Activated CD8-positive, alpha-beta memory T cell treated with anti-CD3 and anti-CD28 coated beads, Interleukin-2, amount 50 U/mL, for 4 hours (primary cell): ENCODE data around the gene TLDC2.
"Not testable (repeated sequence)": the region's sequence is repeated elsewhere in the genome, so short reads cannot be mapped to it uniquely, and the experiment has no call there.

ENCODE experiments used
- DNase-seq: peaks from one replicate; pipeline ENCODE4 v3.0.0-alpha.2; 2020

Gene TLDC2

DNA sequence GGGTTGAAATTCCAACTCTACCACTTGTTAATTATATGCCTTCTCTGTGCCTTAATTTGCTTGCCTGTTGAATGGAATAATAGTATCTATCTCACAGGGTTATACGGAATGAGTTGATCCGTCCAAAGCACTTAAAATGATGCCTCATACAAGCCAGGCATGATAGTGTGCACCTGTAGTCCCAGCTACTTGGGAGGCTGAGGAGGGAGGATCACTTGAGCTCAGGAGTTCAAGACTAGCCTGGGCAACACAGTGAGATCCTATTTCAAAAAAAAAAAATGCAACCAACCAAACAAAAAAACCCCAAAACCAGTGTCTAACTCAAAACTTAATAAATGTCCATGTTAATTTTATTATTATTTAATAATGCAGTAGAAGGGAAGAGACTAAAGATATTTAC, 40.3 kb downstream of the TLDC2 start:
- no peak for DNase-seq

DNA sequence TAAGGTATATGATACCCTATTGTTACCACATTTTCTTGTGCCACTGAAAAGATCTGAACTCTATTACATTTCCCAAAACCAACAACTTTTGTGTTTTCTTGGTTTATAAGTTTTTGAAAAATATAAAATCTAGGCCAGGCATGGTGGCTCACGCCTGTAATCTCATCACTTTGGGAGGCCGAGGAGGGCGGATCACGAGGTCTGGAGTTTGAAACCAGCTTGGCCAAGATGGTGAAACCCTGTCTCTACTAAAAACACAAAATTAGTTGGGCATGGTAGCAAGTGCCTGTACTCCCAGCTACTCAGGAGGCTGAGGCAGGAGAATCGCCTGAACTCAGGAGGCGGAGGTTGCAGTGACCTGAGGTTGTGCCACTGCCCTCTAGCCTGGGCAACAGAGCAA, 41.3 kb downstream of the TLDC2 start:
- DNase-seq = no peak

DNA sequence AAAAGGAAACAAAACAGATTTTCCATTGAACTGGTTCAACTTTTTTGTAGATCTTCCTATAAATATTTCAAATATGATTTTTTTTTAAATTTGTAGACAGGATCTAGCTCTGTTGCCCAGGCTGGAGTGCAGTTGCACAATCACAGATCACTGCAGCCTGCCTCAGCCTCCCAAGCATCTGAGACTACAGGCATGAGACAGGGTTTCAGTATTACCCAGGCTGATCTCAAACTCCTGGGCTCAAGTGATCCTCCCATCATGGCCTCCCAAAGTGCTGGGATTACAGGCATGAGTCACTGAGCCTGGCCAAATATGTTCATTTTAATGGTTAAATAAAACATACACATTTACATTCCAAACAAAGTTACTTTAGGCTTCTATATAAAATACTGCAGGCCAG, 42.0 kb downstream of the TLDC2 start:
- no peak for DNase-seq

DNA sequence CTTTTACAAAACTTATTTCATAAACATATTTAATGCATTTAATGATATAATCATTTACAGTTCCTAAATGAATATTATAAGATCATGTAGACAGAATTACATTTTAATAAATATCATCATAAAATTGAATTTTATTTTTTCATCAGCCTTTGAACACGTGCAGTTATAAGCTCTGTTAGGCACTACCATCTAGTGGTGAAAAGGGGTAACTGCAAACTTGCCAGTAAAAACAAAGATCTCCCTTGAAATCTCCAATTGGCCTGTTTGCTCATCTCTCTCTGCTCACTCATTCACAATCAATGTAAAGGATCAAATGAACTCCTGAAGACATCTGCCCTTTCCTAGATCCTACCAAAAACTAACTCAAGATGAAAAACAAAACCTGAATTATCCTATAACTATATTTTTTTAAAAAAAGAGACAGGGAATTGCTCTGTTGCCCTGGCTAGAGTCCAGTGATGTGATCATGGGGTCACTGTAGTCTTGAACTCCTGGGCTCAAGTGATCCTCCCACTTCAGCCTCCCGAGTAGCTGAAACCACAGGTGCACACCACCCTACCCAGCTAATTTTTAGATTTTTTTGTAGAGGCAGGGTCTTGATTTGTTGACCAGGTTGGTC, 43.9 kb downstream of the TLDC2 start:
- DNase-seq = no peak

DNA sequence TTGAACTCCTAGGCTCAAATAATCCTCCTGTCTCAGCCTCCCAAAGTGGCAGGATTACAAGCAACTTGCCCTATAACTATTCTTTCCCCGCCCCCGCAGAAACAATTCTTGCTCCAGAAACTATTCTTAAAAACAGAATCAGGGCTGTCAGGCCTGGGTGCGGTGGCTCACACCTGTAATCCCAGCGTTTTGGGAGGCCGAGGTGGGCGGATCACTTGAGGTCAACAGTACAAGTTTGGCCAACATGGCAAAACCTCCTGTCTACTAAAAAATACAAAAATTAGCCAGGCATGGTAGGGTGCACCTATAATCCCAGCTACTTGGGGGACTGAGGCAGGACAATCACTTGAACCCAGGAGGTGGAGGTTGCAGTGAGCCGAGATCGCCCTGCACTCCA, 44.4 kb downstream of the TLDC2 start:
- no peak for DNase-seq

DNA sequence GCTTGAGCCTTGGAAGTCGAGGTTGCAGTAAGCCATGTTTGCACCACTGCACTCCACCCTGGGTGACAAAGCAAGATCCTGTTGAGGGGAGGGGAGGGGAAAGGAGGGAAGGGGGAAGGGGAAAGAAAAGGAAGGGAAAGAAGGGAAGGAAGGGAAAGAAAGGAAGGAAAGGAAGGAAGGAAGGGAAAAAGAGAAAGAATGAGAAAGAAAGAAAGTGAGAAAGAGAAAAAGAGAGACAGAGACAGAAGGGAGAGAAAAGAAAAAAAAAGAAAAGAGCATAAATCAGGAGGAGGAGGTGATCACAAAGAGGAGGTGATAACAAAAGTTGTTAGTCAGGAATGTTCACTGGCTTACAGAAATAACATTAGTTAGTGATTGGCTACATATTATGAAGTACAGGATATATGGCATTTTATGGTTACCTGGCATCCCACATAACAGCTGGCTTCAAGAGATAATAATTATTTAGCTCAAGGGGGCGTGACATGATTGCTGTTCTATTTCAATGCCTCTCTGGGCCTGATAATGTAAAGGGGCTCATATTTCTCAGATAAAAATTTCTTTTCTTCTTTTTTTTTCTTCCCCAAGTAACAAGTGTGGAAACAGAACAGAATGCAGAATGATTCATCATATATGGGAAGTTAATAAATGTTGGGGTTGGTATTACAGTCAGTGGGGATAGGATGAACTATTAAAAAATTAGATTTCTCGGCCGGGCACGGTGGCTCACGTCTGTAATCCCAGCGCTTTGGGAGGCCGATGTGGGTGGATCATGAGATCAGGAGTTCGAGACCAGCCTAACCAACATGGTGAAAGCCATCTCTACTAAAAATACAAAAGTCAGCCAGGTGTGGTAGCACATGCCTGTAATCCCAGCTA, 48.5 kb downstream of the TLDC2 start:
- DNase-seq = no peak

DNA sequence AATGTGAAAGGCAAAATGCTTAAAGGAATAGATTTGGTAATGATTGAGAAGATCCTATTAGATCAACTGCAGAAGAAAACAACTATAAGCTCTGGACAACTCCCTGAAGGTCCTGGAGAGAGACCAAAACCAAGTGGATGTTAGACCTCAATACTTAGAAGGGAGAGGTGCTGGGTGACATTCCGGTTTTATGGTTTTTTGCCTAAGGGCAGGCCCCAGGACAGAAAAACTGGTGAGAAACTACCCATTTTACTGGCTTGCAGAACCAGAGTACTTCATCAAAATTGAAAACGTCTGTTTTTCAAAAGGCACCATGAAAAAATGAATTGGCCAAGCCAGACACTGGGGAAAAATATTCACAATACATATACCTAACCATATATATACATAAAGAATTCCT, 49.3 kb downstream of the TLDC2 start:
- DNase-seq = no peak

DNA sequence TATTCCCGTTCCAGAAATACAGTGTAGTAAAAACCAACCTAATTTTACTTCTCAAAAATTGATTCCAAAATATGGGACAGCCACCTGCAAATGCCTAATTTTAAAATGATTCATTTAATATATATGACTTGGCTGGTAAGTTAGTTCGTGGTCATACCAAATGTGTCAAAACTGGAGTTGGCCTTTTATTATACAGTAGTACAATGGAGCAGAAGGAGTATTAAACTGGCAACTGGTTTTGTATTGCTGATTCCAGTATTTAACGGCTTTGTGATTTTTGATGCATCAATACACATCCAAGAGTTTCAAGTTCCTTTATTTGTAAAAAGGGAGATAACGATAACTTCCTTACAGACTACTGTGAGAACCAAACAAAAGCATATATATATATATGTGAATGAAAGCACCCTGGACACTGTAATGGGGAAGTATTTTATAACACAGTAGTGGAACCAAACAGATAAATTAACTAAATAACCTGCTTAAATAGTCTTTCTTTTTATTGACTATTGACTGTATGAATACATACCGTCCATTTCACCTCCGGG, 50.8 kb downstream of the TLDC2 start:
- no peak for DNase-seq

DNA sequence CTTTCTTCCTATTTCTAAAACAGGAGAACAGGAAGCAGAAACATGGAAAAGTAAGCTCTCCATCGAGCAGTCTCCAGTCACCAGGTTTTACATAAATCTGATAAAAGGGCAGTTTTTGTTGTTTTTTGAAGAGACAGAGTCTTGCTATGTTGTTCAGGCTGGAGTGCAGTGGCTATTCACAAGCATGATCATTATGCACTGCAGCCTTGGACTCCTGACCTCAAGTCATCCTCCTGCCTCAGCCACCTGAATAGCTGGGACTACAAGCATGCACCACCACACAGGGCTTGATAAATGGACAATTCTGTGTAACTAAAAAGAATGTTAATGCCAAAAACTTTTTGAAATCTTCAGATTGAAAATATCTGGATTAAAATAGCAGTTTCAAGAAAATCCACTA, 51.8 kb downstream of the TLDC2 start:
- DNase-seq = no peak

DNA sequence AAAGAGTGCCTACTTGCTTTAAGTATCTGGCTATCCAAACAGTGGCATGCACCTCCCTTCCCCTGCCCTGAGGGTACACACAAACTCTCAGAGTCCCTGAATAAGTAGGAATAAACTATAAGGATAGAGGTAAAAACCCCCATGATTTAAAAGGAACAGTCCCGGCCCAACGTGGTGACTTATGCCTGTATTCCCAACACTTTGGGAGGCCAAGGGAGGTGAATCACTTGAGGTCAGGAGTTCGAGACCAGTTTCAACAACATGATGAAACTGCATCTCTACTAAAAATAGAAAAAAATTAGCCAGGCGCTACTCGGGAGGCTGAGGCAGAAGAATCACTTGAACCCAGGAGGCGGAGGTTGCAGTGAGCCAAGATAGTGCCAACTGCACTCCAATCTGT, 53.4 kb downstream of the TLDC2 start:
- no peak for DNase-seq

DNA sequence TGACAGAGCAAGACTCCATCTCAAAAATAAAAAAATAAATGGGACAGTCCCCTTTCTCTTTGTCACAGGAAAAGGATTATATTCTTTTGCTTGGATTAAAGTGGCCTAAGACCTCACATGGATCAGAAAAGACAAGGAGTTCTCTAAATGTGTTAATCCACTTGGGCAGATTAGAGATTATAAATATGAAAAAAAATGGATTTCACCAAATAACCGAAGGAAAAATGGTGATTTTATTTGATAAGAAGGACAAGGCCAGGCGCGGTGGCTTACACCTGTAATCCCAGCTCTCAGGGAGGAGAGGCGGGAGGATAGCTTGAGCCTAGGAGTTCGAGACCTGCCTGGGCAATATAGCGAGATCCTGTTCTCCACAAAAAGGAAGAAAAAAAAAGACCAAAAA, 53.8 kb downstream of the TLDC2 start:
- DNase-seq = no peak

DNA sequence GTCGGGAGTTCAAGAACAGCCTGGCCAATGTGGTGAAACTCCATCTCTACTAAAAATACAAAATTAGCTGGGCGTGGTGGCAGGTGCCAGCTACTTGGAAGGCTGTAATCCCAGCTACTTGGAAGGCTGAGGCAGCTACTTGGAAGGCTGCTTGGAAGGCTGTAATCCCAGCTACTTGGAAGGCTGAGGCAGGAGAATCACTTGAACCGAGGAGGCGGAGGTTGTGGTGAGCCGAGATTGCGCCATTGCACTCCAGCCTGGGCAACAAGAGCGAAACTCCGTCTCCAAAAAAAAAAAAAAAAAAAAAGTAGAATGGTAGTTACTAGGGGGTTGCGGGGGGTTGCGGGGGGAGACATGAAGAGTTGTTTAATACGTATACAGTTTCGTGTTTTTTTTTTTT, 56.1 kb downstream of the TLDC2 start:
- DNase-seq = not testable (repeated sequence)

DNA sequence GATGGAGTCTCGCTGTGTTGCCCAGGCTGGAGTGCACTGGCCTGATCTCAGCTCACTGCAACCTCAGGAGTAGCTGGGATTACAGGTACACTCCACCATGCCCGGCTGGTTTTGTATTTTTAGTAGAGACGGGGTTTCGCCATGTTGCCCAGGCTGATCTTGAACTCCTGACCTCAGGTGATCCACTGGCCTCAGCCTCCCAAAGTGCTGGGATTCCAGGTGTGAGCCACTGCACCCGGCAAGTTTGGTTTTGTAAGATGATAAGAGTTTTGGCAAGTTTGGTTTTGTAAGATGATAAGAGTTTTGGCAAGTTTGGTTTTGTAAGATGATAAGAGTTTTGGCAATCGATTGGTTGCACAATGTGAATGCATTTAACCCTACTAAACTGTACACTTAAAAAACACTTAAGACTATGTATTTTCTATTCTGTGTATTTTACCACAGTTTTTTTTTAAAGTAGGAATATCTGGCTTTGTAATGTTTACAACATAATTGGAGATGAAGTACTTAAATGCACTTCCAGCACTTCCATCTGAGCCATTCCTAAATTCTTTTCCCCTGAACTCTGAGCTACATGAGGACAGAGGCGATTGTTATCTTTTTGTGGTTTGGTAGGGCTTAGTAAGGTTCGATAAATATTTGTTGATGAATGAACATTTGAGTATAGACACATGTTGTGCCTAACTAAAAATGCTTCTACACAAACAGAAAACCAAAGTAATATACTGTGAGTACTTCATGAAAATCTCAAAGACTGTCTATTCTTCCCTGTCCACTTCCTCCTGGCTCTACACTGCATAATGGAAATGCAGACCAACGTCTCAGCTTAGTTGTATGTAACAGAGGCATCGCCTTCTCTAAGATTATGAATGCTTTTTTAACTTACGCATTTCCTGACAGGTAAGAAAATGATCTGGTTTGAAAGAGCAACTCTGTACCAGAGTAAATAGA, 56.8 kb downstream of the TLDC2 start:
- no peak for DNase-seq

DNA sequence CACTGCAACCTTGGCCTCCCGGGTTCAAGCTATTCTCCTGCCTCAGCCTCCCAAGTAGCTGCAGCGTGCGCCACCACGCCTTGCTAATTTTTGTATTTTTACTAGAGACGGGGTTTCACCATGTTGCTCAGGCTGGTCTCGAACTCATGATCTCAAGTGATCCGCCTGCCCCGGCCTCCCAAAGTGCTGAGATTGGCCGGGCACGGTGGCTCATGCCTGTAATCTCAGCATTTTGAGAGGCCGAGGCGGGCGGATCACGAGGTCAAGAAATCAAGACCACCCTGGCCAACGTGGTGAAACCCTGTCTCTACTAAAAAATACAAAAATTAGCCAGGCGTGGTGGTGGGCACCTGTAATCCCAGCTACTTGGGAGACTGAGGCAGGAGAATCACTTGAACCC, 57.6 kb downstream of the TLDC2 start:
- DNase-seq = not testable (repeated sequence)

DNA sequence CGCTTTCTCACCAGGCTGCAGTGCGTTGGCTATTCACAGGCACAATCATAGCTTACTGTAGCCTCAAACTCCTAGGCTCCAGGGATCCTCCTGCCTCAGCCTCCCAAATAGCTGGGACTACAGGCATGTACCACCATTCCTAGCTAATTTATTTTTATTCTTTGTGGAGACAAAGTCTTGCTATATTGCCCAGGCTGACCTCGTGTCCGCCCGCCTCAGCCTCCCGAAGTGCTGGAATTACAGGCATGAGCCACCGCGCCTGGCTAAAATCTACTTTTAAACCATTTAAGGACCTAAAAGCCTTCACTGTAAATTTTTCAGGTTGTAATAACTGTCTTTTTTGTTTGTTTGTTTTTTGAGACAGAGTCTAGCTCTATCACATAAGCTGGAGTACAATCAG, 60.4 kb downstream of the TLDC2 start:
- DNase-seq = no peak

DNA sequence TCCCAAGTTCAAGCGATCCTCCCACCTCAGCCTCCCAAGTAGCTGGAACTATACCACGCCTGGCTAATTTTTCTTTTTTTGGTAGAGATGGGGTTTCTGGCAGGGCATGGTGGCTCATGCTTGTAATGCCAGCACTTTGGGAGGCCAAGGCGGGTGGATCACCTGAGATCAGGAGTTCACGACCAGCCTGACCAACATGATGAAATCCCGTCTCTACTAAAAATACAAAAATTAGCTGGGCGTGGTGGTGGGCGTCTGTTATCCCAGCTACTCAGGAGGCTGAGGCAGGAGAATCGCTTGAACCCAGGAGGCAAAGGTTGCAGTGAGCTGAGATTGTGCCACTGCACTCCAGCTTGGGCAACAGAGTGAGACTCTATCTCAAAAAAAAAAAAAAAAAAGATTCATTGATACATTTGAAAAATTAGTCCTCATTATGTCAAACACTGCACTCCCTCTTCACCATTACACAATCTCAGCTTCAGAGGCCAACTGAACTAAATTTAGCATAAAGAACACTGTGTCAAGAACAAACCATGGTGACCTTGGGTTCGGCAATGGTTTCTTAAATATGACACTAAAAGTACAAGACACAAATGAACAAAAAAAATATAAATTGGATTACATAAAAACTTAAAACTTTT, 60.9 kb downstream of the TLDC2 start:
- not testable (repeated sequence) for DNase-seq

DNA sequence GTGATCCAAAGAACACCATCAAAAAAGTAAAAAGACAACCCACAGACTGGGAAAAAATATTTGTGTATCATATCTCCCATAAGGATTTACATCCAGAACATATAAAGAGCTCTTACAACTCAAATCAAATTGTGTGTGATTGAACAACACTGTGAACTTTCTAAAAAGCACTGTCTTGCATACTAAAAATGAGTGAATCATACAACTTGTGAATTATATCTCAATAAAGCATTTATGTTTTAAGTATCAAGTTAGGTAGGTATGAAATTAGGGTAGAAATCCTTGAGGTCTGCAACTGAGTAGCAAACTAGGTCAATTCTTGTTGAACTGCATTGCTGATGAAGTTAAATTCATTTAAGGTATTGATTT, 61.4 kb downstream of the TLDC2 start:
- DNase-seq = no peak

DNA sequence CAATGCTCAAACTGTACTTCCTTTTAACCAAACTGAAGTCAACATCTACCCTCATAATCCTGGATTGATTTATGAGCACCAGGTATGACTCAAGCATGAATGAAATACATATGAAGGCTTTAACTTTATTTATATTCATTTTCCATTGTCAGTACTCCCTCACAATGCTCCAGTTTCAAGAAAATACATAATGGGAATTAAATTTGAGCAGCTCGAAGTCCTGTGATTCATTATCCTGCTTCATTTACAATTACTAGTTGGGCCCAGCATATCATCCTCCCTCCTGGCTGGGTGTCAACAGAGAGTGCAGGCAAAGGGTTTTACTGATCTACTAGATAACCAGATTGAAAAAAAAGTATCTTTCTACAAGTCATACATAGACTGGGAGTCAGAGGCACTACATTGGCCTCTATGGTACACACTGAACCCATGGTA, 65.5 kb downstream of the TLDC2 start:
- DNase-seq = no peak
